ENCODE data around the gene SHC4. TPM values are rescaled to one million over a fixed set of nuclear protein-coding genes. Genes with fewer than 3 reads are reported as not detected.

SHC4 gene
- total and polyA plus RNA-seq, 7 donors = under 0.01 to 4.6 (median 2.2) TPM; not detected in 1

- no peak for TF ChIP-seq EP300 (IDR thresholded peaks at IDR 0.05)
- TF ChIP-seq CTCF (IDR thresholded peaks at IDR 0.05) = no peak
- no peak for TF ChIP-seq POLR2AphosphoS5 (IDR thresholded peaks at IDR 0.05)
- no peak for TF ChIP-seq POLR2A (IDR thresholded peaks at IDR 0.05)
- 79 to 93% methylated on average over 3 of the region's 3 CpGs for WGBS, 2 donors
Observed at GRCh38 chr15:48889925-48890324, 73.8 kb downstream of the SHC4 start.

GRCh38 chr15:48888836-48889235, 74.9 kb downstream of the SHC4 start:
- Histone ChIP-seq H3K36me3 (no peaks in the 10 kb centered on the region), H3K4me1 (peaks cover 0 to 8% (median 2%) of the 10 kb centered on the region in 4 donors), H3K27me3 (no peaks in the 10 kb centered on the region), H3K9me3 (no peaks in the 10 kb centered on the region), H3K4me3 (no peak overlapping the region), H3K27ac (peak overlapping the region; percentile 34 to 70 (median 40))
- intact Hi-C loops (cut with DNase I) = no loop called here
- TF ChIP-seq CTCF (IDR thresholded peaks at IDR 0.05) = no peak
- TF ChIP-seq POLR2A (IDR thresholded peaks at IDR 0.05) = no peak
- peak in 2 of 4 donors; percentile 10 to 24 for TF ChIP-seq POLR2AphosphoS5 (IDR thresholded peaks at IDR 0.05)
- no peak for DNase-seq
- WGBS, 2 donors = 76 to 85% methylated on average over 1 of the region's 1 CpG

More at GRCh38 chr15:48889925-48890324, 73.8 kb downstream of the SHC4 start:
- Histone ChIP-seq H3K27me3 (no peaks in the 10 kb centered on the region), H3K9me3 (no peaks in the 10 kb centered on the region), H3K4me1 (peaks cover 0 to 8% (median 2%) of the 10 kb centered on the region in 4 donors), H3K27ac (peak overlapping the region in 1 of 4 donors; percentile 70), H3K36me3 (no peaks in the 10 kb centered on the region), H3K4me3 (no peak overlapping the region)
- no peak for DNase-seq
- intact Hi-C loops (cut with DNase I) = no loop called here

- Histone ChIP-seq H3K4me1 (peaks cover 0 to 8% (median 2%) of the 10 kb centered on the region in 4 donors), H3K4me3 (no peak overlapping the region), H3K27me3 (no peaks in the 10 kb centered on the region), H3K36me3 (no peaks in the 10 kb centered on the region), H3K9me3 (no peaks in the 10 kb centered on the region), H3K27ac (peak overlapping the region in 1 of 4 donors; percentile 70)
- WGBS, 2 donors = 85 to 87% methylated on average over 4 of the region's 4 CpGs
- DNase-seq = no peak
- no peak for TF ChIP-seq POLR2A (IDR thresholded peaks at IDR 0.05)
- no peak for TF ChIP-seq CTCF (IDR thresholded peaks at IDR 0.05)
- TF ChIP-seq POLR2AphosphoS5 (IDR thresholded peaks at IDR 0.05) = no peak
- no peak for TF ChIP-seq EP300 (IDR thresholded peaks at IDR 0.05)
- intact Hi-C loops (cut with DNase I) = no loop called here
Observed at GRCh38 chr15:48888191-48888590, 75.5 kb downstream of the SHC4 start.

GRCh38 chr15:48887144-48887543, 76.6 kb downstream of the SHC4 start:
- intact Hi-C loops (cut with DNase I) = no loop called here
- 51 to 72% methylated on average over 2 of the region's 2 CpGs for WGBS, 2 donors

More at GRCh38 chr15:48887144-48887543, 76.6 kb downstream of the SHC4 start:
- Histone ChIP-seq H3K4me3 (no peak overlapping the region), H3K27ac (no peak overlapping the region), H3K27me3 (no peaks in the 10 kb centered on the region), H3K9me3 (no peaks in the 10 kb centered on the region), H3K4me1 (peaks cover 0 to 8% (median 2%) of the 10 kb centered on the region in 4 donors), H3K36me3 (no peaks in the 10 kb centered on the region)
- DNase-seq = no peak
- TF ChIP-seq POLR2A (IDR thresholded peaks at IDR 0.05) (no peak), CTCF (IDR thresholded peaks at IDR 0.05) (no peak), EP300 (IDR thresholded peaks at IDR 0.05) (no peak), POLR2AphosphoS5 (IDR thresholded peaks at IDR 0.05) (no peak)
